Kidney (tissue), 14 donors: ENCODE measurements around the gene ETV6. TPM values are rescaled to one million over a fixed set of nuclear protein-coding genes. Genes with fewer than 3 reads are reported as not detected.

Experiments
- DNase-seq, 5 donors: peaks; one replicate each; pipeline ENCODE4 v3.0.0-alpha.2; 2013 to 2020
- FAIRE-seq: peaks from 2 replicates; lab custom pipeline; 2012; peaks lifted over from hg19 to GRCh38; lab: Jason Lieb, UNC
- H3K27ac ChIP-seq, 2 donors: one replicate each; pipeline ENCODE4 v1.7.0; 2013; ENCODE audit warnings: low read depth in 2 of 2, low read length in 2 of 2, inconsistent platforms in 1 of 2
- H3K27me3 ChIP-seq: one replicate; pipeline ENCODE4 v1.7.1; 2013; ENCODE audit warnings: low read length, inconsistent platforms; ENCODE audit not compliant: control insufficient read depth, insufficient read depth
- H3K36me3 ChIP-seq, 3 donors: one replicate each; pipeline versions ENCODE4 v1.7.0 to v1.7.1; 2013; ENCODE audit warnings: low read length in 3 of 3, control low read depth in 1 of 3, inconsistent platforms in 1 of 3; ENCODE audit not compliant: insufficient read depth in 3 of 3, control insufficient read depth in 2 of 3
- H3K4me1 ChIP-seq, 3 donors: one replicate each; pipeline versions ENCODE4 v1.7.0 to v1.7.1; 2013; ENCODE audit warnings: low read length in 3 of 3, inconsistent platforms in 1 of 3, low read depth in 1 of 3; ENCODE audit not compliant: control insufficient read depth in 2 of 3, insufficient read depth in 2 of 3
- H3K4me3 ChIP-seq, 3 donors: one replicate each; pipeline versions ENCODE4 v1.7.0 to v1.8.1; 2013; ENCODE audit warnings: low read length in 3 of 3, control low read depth in 1 of 3, inconsistent platforms in 1 of 3
- H3K9ac ChIP-seq, 3 donors: one replicate each; pipeline versions ENCODE4 v1.7.0 to v1.7.1; 2013; ENCODE audit warnings: low read length in 3 of 3, control low read depth in 1 of 3, inconsistent platforms in 1 of 3
- H3K9me3 ChIP-seq, 3 donors: one replicate each; pipeline versions ENCODE4 v1.7.0 to v1.7.1; 2013; ENCODE audit warnings: low read length in 3 of 3, control low read depth in 1 of 3, inconsistent platforms in 1 of 3; ENCODE audit not compliant: control insufficient read depth in 2 of 3, insufficient read depth in 1 of 3
- intact Hi-C: fragments of 100-400 bp; cut with DNase I; formaldehyde crosslinking; loops from one replicate; pipeline ENCODE4 v1.11.1; 2022
- polyA plus RNA-seq: library from polyadenylated mRNA; stranded (reverse); fragments of 350-450 nt; fragmentation: Illumina TruSeq; extraction: RNeasy Lipid Tissue Mini Kit (QIAGEN cat#74804); gene quantifications from one replicate; pipeline ENCODE4 v1.2.3, GENCODE V29; 2014; ENCODE audit warnings: low read depth, low replicate concordance; ENCODE audit not compliant: insufficient read depth
- total RNA-seq: library from RNA; stranded (reverse); fragmentation: NEBNext Ultra II Directional; extraction: Animal tissue kit (Norgen Biotek cat#: 25700); gene quantifications from one replicate; pipeline ENCODE4 v1.2.1, GENCODE V29; 2021
- TF ChIP-seq, protein P1 (sequence below): IDR thresholded peaks from 3 replicates; pipeline ENCODE4 v1.5.1; 2012; ENCODE audit warnings: mild to moderate bottlenecking, moderate library complexity, borderline replicate concordance; ENCODE audit not compliant: insufficient read depth; ENCODE audit errors: extremely low read depth
- donor health status: control.
- donor health status: control.
- donor health status: control.
- donor health status: control.
- donor health status: control.
- donor health status: DM: yes; HTN: yes; CAD: no.
- donor health status: Normal renal cell carcinoma (clear cell type).

The ETV6 gene
- total and polyA plus RNA-seq, 2 donors from 2014 or later: 5.2 to 59.8 TPM

DNA sequence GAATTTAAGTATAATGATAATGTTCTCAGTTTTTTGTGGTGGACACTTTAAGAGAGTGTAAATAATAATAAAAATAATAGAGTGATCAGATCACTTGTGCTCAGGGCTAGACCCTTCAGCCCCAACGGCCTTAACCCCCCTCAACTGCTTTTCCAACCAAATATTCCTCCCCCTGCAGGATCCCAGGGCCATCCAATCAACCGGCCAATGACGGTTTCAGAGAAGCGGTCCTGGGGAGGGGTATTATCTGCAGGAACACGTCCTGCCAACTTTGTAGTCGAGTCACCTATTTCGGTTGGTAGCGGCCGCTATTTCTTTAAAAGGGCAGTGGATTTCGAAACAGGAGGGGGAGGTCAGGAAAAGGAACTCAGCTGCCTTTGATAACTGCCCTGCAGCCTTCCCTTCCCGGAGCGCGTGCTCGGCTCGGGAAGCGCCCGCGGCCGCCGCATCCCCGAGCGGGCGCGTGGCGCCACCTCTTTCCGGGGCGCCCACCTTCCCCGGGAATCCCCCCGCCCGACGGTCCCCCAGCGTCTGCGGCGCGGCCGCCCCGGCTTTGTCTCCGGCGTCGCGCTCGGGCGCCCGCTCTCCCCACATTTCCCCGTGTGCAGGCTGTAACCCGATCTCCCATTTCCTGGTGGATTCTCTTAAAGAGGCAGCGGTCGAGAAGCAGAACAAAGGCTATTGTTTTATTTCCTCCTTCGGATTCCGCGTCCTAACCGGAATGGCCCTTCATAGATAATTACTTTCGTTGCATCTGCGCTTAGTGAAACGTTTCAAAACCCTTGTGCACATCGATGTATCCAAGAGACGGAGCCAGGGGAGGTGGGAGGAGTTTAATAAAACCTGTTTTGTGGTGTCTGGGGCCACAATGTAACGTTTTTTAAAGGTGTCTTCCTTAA lies 711 bp upstream of the ETV6 start:
- no peaks in the 10 kb centered on the region for H3K27me3 ChIP-seq
- H3K27ac ChIP-seq: peak overlapping the region; percentile 92 to 94
- peak overlapping the region; percentile 89 to 97 (median 96) for H3K4me3 ChIP-seq
- peaks cover 0 to 13% (median 12%) of the 10 kb centered on the region in 3 donors for H3K4me1 ChIP-seq
- TF ChIP-seq, protein P1, sequence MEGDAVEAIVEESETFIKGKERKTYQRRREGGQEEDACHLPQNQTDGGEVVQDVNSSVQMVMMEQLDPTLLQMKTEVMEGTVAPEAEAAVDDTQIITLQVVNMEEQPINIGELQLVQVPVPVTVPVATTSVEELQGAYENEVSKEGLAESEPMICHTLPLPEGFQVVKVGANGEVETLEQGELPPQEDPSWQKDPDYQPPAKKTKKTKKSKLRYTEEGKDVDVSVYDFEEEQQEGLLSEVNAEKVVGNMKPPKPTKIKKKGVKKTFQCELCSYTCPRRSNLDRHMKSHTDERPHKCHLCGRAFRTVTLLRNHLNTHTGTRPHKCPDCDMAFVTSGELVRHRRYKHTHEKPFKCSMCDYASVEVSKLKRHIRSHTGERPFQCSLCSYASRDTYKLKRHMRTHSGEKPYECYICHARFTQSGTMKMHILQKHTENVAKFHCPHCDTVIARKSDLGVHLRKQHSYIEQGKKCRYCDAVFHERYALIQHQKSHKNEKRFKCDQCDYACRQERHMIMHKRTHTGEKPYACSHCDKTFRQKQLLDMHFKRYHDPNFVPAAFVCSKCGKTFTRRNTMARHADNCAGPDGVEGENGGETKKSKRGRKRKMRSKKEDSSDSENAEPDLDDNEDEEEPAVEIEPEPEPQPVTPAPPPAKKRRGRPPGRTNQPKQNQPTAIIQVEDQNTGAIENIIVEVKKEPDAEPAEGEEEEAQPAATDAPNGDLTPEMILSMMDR: no peak
- no peaks in the 10 kb centered on the region for H3K9me3 ChIP-seq
- DNase-seq (peak; percentile 87 to 95 (median 89)), FAIRE-seq (no peak)
- peak overlapping the region; percentile 41 to 96 (median 94) for H3K9ac ChIP-seq
- intact Hi-C loops: no loop called here
- no peaks in the 10 kb centered on the region for H3K36me3 ChIP-seq

DNA sequence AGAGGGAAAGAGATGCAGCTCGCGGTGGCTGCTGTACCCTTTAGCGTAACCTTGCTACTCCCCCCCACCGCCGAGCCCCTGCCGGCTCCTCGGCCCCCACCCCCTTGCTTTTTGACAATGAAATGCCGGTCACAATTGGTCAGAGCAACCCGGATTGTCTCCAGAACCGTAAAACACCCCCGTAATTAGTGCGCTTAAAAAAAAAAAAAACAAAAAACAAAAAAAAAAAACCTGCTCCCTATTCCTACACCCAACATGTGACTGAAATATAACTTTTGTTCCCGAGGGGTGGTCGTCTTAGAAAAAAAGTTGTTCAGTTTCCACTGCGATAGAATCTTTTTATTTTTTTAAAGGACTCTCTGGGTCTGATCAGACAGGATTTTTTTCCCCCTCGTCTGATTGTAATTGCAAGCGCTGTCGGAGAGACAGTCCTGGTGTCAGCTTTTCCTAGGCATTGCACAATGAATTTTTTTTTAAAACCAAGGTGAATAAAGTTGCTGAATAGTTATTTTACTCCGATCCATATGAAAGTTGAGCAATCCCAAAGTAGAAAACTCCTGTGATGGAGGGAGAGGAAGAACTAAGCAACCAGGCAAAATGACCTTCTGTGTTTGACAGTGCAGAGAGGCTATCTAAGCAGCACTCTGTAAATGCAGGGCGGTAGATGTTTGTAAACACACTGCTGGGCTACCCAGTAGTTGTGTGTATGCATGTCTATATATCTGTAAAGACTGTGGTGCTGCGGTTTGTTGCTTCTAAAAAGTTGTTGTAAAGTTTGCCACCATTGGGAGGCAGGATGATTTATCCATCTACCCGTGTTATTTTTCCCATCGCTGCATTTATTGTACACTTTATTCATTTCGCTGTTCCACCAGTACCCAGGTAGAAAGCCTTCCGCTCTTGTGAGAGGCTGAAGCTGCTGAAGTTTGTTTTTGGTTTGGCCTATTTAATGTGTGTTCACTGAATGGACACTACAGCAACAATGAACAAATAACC lies 1.1 kb downstream of the ETV6 start:
- DNase-seq: peak in 2 of 5 donors; percentile 57 to 73
- TF ChIP-seq, protein P1: no peak
- H3K9ac ChIP-seq: peak overlapping the region; percentile 2 to 84 (median 84)
- intact Hi-C loops: no loop called here
- no peak for FAIRE-seq
- H3K9me3 ChIP-seq: no peaks in the 10 kb centered on the region
- H3K4me1 ChIP-seq: peaks cover 0 to 13% (median 12%) of the 10 kb centered on the region in 3 donors
- H3K27me3 ChIP-seq: no peaks in the 10 kb centered on the region
- peak overlapping the region; percentile 92 to 93 for H3K27ac ChIP-seq
- H3K4me3 ChIP-seq: peak overlapping the region; percentile 84 to 97 (median 94)
- H3K36me3 ChIP-seq: no peaks in the 10 kb centered on the region

DNA sequence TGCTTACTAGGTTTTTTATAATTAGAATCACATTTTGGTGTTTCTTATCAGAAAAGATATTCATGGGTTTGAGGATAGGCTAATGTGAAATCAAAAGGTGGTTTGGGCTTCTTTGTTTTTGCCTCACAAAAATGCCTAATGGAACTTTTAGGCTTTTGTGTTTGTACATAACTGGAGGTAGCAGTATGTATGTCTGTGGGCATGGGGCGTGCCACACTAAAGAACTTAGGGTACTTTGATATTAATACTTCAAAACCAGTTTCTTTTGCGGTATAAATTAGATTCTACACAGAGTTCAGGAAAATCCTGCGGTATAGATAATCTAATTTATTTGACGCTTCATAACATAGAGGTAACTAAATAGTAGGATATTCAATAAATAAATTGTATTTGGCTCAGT lies 1.9 kb downstream of the ETV6 start:
- Histone ChIP-seq H3K27me3 (no peaks in the 10 kb centered on the region), H3K27ac (peak overlapping the region in 1 of 2 donors; percentile 93), H3K36me3 (no peaks in the 10 kb centered on the region), H3K9ac (peak overlapping the region; percentile 2 to 84 (median 42)), H3K9me3 (no peaks in the 10 kb centered on the region), H3K4me1 (peaks cover 0 to 13% (median 12%) of the 10 kb centered on the region in 3 donors), H3K4me3 (peak overlapping the region; percentile 84 to 97 (median 94))
- TF ChIP-seq, protein P1: no peak
- no peak for DNase-seq
- intact Hi-C loops: no loop called here
- FAIRE-seq: no peak
